ENCODE results near the gene GEN1. TPM values are rescaled to one million over a fixed set of nuclear protein-coding genes. Genes with fewer than 3 reads are reported as not detected.

GEN1 gene
- total and polyA plus RNA-seq, 10 donors: 4.3 to 22.0 (median 16.6) TPM

- H3K27ac ChIP-seq: no peak overlapping the region
- H3K36me3 ChIP-seq: peaks cover 0 to 37% (median 3%) of the 10 kb centered on the region in 6 donors
- H3K4me1 ChIP-seq: peaks cover under 1 to 38% (median 8%) of the 10 kb centered on the region in 6 donors
- no peak for TF ChIP-seq POLR2A (IDR thresholded peaks at IDR 0.05)
- no peak for TF ChIP-seq POLR2AphosphoS5 (IDR thresholded peaks at IDR 0.05)
- no peak for TF ChIP-seq CTCF (IDR thresholded peaks at IDR 0.05 in 8 of 11, conservative IDR thresholded peaks at IDR 0.05 in 3 of 11)
- H3K9me3 ChIP-seq: no peaks in the 10 kb centered on the region
- no peak for DNase-seq
- intact Hi-C loops (cut with DNase I; ENCODE audit: low total_unique reads): no loop called here
- 56 to 87% (median 65%) methylated on average over 2 of the region's 2 CpGs for WGBS, 5 donors
- H3K4me3 ChIP-seq: no peak overlapping the region
- no peaks in the 10 kb centered on the region for H3K27me3 ChIP-seq (replicated peaks in 1 of 7)
Observed at GRCh38 chr2:17759805-17760204, 5.9 kb downstream of the GEN1 start.

GRCh38 chr2:17762451-17762850 lies 8.5 kb downstream of the GEN1 start:
- no peak for DNase-seq
- H3K36me3 ChIP-seq: peaks cover 0 to 53% (median 6%) of the 10 kb centered on the region in 6 donors
- H3K4me3 ChIP-seq: no peak overlapping the region
- H3K27ac ChIP-seq: no peak overlapping the region
- H3K4me1 ChIP-seq: peaks cover 0 to 12% (median 0%) of the 10 kb centered on the region in 6 donors
- TF ChIP-seq POLR2AphosphoS5 (IDR thresholded peaks at IDR 0.05) (no peak), CTCF (IDR thresholded peaks at IDR 0.05 in 8 of 11, conservative IDR thresholded peaks at IDR 0.05 in 3 of 11) (no peak)
- intact Hi-C loops (cut with DNase I; ENCODE audit: low total_unique reads): no loop called here
- H3K27me3 ChIP-seq (replicated peaks in 1 of 7): no peaks in the 10 kb centered on the region
- 98 to 100% (median 100%) methylated on average over 1 of the region's 1 CpG for WGBS, 5 donors
- H3K9me3 ChIP-seq: no peaks in the 10 kb centered on the region

- Histone ChIP-seq H3K4me1 (no peaks in the 10 kb centered on the region), H3K9me3 (no peaks in the 10 kb centered on the region), H3K36me3 (peaks cover 0 to 66% (median 10%) of the 10 kb centered on the region in 6 donors), H3K27me3 (replicated peaks in 1 of 7) (no peaks in the 10 kb centered on the region), H3K4me3 (no peak overlapping the region), H3K27ac (no peak overlapping the region)
- intact Hi-C loops (cut with DNase I; ENCODE audit: low total_unique reads): no loop called here
- TF ChIP-seq POLR2A (IDR thresholded peaks at IDR 0.05) (no peak), CTCF (IDR thresholded peaks at IDR 0.05 in 8 of 11, conservative IDR thresholded peaks at IDR 0.05 in 3 of 11) (no peak), POLR2AphosphoS5 (IDR thresholded peaks at IDR 0.05) (no peak)
- 89 to 97% (median 92%) methylated on average over 10 of the region's 10 CpGs for WGBS, 5 donors
- DNase-seq: no peak
Observed at GRCh38 chr2:17763641-17764333, 9.8 kb downstream of the GEN1 start.

GRCh38 chr2:17765398-17765797 lies 11.5 kb downstream of the GEN1 start:
- 86 to 95% (median 93%) methylated on average over 2 of the region's 2 CpGs for WGBS, 5 donors
- H3K9me3 ChIP-seq: no peaks in the 10 kb centered on the region
- no peak overlapping the region for H3K4me3 ChIP-seq
- H3K27ac ChIP-seq: no peak overlapping the region
- no peaks in the 10 kb centered on the region for H3K4me1 ChIP-seq
- TF ChIP-seq POLR2AphosphoS5 (IDR thresholded peaks at IDR 0.05): no peak
- no peak for TF ChIP-seq CTCF (IDR thresholded peaks at IDR 0.05 in 8 of 11, conservative IDR thresholded peaks at IDR 0.05 in 3 of 11)
- TF ChIP-seq POLR2A (IDR thresholded peaks at IDR 0.05): no peak
- DNase-seq: no peak
- H3K27me3 ChIP-seq (replicated peaks in 1 of 7): no peaks in the 10 kb centered on the region
- intact Hi-C loops (cut with DNase I; ENCODE audit: low total_unique reads): no loop called here
- H3K36me3 ChIP-seq: peaks cover 0 to 76% (median 16%) of the 10 kb centered on the region in 6 donors
